GM11168 (cell line): Measurements from ENCODE around the gene MAN2B1.
"Not testable (repeated sequence)": the region's sequence is repeated elsewhere in the genome, so short reads cannot be mapped to it uniquely, and the experiment has no call there.

Experiments used
- in situ Hi-C: fragments of 300-500 bp; cut with MboI; formaldehyde crosslinking; loops from one replicate; pipeline ENCODE4 v1.12.0; 2022; ENCODE audit warnings: low sequenced_read_pairs; ENCODE audit not compliant: unreplicated experiment

The MAN2B1 gene

DNA sequence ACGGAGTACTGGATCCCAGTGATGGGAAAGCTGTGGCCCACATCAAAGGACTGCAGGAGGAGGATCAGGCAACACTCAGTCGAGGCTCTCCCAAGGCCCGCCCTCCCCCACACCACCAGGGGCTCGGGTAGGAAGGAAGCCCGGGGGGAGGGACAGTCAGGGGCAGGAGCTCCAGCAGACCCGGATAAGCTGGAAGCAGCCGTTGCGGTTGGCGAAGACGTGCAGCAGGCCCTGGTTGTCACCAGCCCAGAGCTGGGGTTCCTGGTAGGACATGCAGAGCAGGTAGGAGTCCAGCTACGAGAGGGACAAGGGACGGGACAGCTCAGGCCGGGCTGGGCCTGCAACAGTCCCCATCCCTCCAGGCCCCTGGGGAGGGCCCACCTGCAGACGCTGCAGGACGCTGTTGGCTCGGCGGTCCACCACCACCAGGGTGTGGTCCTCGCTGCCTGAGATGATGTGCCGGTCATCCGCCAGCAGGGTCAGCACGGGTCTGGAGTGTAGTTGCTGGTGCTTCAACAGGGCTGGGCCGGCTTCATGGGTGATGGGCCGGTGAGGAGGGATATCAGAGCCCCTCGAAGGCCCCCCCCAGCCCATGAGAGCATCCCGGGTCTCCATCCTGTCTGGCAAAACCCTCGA lies 23.2 kb upstream of the MAN2B1 start:
- in situ Hi-C loops = no loop called here

DNA sequence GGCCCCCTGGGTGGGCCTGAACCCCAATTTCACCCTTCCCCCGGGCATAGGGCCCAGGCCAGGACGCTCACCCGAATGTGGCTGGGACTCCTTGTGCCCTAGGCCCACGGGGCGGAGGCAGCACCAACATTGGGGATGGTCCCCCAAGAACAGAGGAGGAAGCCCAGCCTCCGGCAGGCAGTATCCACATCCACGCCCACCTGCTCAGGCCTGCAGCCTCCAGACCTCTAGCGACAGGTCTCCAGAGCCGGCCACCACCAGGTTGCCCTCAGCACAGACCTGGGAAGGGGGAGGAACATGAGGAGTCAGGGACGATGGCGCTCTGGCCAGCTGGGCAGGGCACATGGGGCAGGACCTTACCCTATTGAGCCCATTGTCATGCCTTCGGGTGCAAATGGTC lies 22.5 kb upstream of the MAN2B1 start:
- in situ Hi-C loops = no loop called here

DNA sequence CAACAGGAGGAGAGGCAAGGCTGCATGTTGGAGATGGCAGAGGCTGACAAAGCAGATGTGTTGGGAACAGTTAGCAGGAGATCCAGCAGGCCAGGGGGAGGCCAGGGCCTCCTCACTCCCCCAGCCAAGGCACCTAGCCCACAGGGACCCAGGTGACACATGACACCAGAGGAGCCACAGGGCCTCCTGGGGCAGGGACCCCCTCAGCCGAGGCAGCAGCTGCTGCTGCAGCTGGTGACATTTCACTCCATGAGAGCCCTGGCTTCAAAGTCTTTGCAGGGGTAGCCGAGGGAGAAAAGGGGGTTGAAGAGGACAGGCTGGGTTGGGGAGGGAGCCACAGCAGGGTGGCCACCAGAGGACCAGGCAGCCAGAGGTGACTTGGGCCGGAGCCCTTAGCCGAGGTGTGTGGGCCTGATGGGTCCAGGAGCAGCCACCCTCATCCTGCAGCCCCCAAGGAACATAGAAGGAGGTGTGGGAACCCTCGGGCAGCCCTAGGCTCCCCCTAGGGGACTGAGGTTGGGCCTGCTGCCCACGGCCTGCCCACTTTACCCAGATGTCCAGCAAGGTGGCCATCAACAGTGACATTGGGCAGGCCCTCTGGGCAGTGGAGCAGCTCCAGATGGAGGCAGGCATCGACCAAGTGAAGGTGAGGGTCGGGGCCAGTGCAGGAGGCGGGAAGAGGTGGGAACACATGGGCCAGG lies 21.1 kb upstream of the MAN2B1 start, which contains the start of gene GNG14:
Gene GNG14 (plus strand): TSS at position 503 of the 701 bp plus-strand sequence. CDS start 51 bp downstream, at position 554.
- in situ Hi-C loops = no loop called here

DNA sequence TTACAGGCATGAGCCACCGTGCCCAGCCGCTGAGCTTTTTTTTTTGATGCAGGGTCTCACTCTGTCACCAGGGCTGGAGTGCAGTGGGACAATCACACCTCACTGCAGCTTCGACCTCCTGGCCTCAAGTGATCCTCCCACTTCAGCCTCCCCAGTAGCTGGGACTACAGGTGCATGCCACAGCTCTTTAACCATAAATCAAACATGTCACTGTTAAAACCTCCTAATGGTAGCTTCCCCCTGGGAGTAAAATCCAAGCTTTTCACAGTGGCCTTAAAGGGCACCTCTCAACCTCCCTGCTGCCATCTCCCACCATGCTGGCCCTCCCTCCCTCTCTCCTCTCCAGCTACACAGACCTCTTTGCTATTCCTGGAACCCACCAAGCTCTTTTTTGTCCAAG lies 19.3 kb upstream of the MAN2B1 start:
- in situ Hi-C loops = no loop called here

DNA sequence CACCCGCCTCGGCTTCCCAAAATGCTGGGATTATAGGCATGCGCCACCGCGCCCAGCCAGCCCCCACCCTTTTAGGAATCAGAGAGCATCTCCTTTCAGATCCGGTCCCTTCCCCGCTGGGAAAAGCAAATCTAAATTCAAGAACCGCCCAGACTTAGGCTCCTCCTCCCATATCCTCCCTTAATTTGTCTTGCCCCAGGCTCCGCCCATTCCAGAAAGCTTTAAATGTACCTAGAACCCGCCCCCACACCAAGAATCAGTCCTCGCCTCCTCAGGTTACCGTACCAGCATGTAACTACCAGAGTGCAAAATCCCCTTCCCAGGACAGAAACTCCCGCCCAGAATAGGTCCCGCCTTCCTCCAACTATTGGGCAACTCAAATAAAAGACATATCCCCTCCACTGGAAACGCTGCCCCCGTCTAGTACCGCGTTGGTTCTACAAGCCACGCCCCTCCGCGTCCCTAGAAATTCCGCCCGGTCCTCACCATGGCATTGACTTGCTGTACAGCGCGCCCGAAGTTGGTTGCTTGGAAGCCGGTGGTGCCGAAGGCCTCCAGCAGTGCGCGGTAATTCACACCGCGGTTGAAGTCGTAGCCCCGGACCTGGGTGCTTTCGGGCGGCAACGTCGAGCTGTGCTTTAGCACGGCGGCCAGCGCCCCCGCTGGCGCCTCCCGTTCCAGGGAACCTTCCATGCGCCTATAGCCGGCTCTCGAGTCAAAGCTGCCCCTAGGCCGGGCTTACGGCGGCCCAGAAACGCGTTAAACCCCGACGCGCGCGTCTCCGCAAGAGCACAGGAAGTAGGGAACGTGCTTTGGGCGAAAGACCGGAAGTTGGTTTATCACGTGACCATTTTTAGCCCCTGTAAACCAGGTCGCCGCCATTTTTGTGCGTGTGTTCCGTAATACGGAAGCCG lies 14.8 kb upstream of the MAN2B1 start, which contains the start of gene DHPS:
Gene DHPS (minus strand): TSS at position 807 of the 914 bp plus-strand sequence. CDS start 114 bp downstream, at position 693.
- in situ Hi-C loops = no loop called here

GRCh38 chr19:12680034-12680433 lies 13.5 kb upstream of the MAN2B1 start:
- in situ Hi-C loops = no loop called here

DNA sequence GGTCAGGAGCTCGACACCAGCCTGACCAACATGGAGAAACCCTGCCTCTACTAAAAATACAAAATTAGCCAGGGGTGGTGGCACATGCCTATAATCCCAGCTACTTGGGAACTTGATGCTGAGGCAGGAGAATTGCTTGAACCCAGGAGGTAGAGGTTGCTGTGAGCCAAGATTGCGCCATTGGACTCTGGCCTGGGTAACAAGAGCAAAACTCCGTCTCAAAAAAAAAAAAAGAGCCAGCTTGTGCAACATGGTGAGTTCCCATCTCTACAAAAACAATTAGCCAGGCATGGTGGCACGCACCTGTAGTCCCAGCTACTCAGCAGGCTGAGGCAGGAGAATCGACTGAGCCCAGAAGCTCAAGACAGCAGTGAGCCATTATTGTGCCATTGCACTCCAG lies 11.5 kb upstream of the MAN2B1 start:
- in situ Hi-C loops = not testable (repeated sequence)

DNA sequence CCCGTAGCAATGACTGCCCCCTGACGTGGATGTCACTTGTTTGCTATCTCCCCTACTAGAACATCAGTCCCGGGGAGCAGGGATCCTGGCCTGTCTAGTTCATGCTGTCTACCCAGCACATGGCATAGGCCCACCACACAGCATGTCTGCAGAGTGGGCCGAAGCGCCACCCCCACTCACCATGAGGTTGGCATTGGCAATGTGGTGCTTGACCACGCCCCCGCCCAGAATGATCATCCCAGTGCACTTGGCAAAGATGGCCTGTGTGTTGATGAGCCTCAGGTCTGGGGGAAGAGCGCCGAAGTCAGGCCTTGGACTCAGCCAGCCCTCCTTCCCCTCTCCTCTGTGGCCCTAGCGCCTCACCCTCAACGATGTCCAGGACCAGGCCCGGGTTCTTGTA lies 10.4 kb upstream of the MAN2B1 start:
- in situ Hi-C loops = no loop called here

GRCh38 chr19:12676384-12676792 lies 9.8 kb upstream of the MAN2B1 start:
- in situ Hi-C loops = no loop called here

DNA sequence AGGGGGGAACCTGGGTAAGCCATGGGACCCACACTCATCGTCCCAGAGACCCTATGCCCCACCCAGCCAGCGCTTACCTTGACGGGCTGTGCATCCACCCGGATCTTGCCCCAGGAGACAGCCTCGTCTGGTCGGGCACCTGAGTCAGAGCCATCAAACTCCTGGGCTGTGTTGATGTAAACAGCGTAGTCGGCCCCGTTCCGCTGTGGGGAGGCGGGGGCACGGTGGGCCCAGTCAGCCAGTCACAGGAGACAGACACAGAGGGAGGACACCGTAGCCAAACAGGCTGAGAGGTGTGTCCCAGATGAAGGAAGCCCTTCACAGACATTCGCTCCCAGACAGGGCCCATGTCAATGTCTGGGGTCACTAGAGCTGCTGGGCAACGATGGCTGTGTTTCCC lies 9.4 kb upstream of the MAN2B1 start:
- in situ Hi-C loops = no loop called here

DNA sequence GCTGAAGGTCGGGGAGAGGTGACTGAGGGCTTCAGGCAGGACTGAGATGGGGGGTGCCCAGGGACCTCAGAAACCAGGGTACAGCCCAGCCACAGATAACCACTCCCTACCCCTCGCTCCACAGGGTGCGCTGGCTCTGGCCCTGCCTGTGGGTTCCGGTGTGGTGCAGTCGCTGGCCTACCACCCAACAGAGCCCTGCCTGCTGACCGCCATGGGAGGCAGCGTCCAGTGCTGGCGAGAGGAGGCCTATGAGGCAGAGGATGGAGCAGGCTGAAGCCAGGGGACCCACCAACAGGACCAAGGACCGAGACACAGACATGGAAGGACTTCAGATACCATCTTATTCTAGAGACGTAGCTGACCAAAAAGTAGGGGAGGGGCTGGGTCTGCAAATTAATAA lies 8.9 kb upstream of the MAN2B1 start:
- in situ Hi-C loops = no loop called here

DNA sequence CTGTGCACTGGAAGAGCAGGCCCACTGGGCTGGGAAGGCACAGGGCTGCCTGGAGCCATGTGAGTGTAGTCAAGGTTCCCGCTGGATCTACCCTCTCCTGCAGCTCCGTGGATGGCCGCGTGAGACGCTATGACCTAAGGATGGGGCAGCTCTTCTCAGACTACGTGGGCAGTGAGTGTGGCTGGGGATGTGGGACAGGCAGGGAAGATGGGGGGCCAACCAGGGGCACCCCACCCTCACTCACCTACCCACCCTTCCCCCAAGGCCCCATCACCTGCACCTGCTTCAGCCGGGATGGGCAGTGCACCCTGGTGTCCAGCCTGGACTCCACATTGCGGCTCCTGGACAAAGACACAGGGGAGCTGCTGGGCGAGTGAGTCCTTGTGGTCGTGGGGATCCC lies 6.2 kb upstream of the MAN2B1 start:
- in situ Hi-C loops = loop anchor here (5.0 kb wide), 1 partner anchor 110 kb away; no protein-coding TSS in a partner anchor

- in situ Hi-C loops = loop anchor here (5.0 kb wide), 1 partner anchor 108 kb away; no protein-coding TSS in a partner anchor
These were observed 3.8 kb upstream of the MAN2B1 start for GRCh38 chr19:12670159-12670928.

- in situ Hi-C loops = loop anchor here (5.0 kb wide), 1 partner anchor 107 kb away; no protein-coding TSS in a partner anchor
These were observed 3.0 kb upstream of the MAN2B1 start for GRCh38 chr19:12669270-12670158.

GRCh38 chr19:12668932-12669269 lies 2.4 kb upstream of the MAN2B1 start:
- in situ Hi-C loops = no loop called here

GRCh38 chr19:12668346-12668745 lies 1.8 kb upstream of the MAN2B1 start:
- in situ Hi-C loops = no loop called here

GRCh38 chr19:12667731-12668302 lies 1.3 kb upstream of the MAN2B1 start:
- in situ Hi-C loops = no loop called here

- in situ Hi-C loops = no loop called here
These were observed 774 bp downstream of the MAN2B1 start for GRCh38 chr19:12665671-12666264.
